SK-N-SH (cell line): ENCODE measurements around the gene SOBP. TPM values are rescaled to one million over a fixed set of nuclear protein-coding genes. Genes with fewer than 3 reads are reported as not detected.

Experiments used
- CTCF ChIA-PET: fragments of 300-600, 350-600 bp; formaldehyde crosslinking; extraction: SDS; loops from one replicate; lab custom pipeline; 2021; lab: Yijun Ruan, JAX
- POLR2A ChIA-PET: fragments of 350-600 bp; sonication (Branson Sonifier 250); formaldehyde crosslinking; extraction: SDS; loops from one replicate; lab custom pipeline; 2020; ENCODE audit warnings: antibody characterized with exemption, inconsistent platforms; lab: Yijun Ruan, JAX
- DNase-seq: peaks from one replicate; pipeline ENCODE4 v3.0.0; 2012
- H2AFZ ChIP-seq: fragments of 200-600 bp; sonication (generic); 2 replicates; pipeline ENCODE4 v1.8.1; 2016; ENCODE audit warnings: antibody characterized with exemption, mild to moderate bottlenecking, low read depth
- H3F3A ChIP-seq: fragments of 200-600 bp; sonication (generic); replicated peaks from 2 replicates; pipeline ENCODE3; 2016; ENCODE audit warnings: antibody characterized with exemption, mild to moderate bottlenecking; ENCODE audit not compliant: insufficient read depth
- H3K27ac ChIP-seq, 2 experiments: fragments of 200-500 bp in 1 of 2; fragments of 200-600 bp in 1 of 2; sonication (Bioruptor generic) in 1 of 2; sonication (generic), shearing (Covaris generic) in 1 of 2; 2 replicates each; pipeline versions ENCODE4 v1.5.1 to v1.6.1; 2014 to 2016; ENCODE audit warnings: low read depth in 2 of 2, inconsistent platforms in 1 of 2, low read length in 1 of 2, mild to moderate bottlenecking in 1 of 2, mixed read lengths in 1 of 2
- H3K27me3 ChIP-seq: fragments of 200-600 bp; sonication (generic), shearing (Covaris generic); 2 replicates; pipeline ENCODE4 v1.6.1; 2016; ENCODE audit warnings: mixed run types; ENCODE audit not compliant: insufficient read depth
- H3K36me3 ChIP-seq, 2 experiments: fragments of 200-500 bp in 1 of 2; fragments of 200-600 bp in 1 of 2; sonication (Bioruptor generic) in 1 of 2; sonication (generic) in 1 of 2; replicated peaks in 1 of 2; 2 replicates each; pipeline versions ENCODE3 to v1.5.1; 2014 to 2016; ENCODE audit warnings: low read length in 1 of 2, mild to moderate bottlenecking in 1 of 2; ENCODE audit not compliant: insufficient read depth in 2 of 2, control insufficient read depth in 1 of 2
- H3K4me1 ChIP-seq, 2 experiments: fragments of 200-500 bp in 1 of 2; fragments of 200-600 bp in 1 of 2; sonication (Bioruptor generic) in 1 of 2; sonication (generic), shearing (Covaris generic) in 1 of 2; 2 replicates each; pipeline versions ENCODE4 v1.5.1 to v1.6.1; 2014 to 2016; ENCODE audit warnings: low read depth in 1 of 2, low read length in 1 of 2, mixed run types in 1 of 2; ENCODE audit not compliant: insufficient read depth in 2 of 2, control insufficient read depth in 1 of 2
- H3K4me2 ChIP-seq: fragments of 200-600 bp; sonication (generic), shearing (Covaris generic); 2 replicates; pipeline ENCODE4 v1.6.1; 2017; ENCODE audit warnings: mixed run types
- H3K4me3 ChIP-seq, 2 experiments: fragments of 200-500 bp in 1 of 2; fragments of 200-600 bp in 1 of 2; sonication (Bioruptor generic) in 1 of 2; sonication (generic), shearing (Covaris generic) in 1 of 2; 2 replicates each; pipeline versions ENCODE4 v1.5.1 to v1.8.1; 2014 to 2016; ENCODE audit warnings: low read depth in 2 of 2, inconsistent platforms in 1 of 2, low read length in 1 of 2, mild to moderate bottlenecking in 1 of 2, mixed read lengths in 1 of 2, moderate library complexity in 1 of 2
- H3K79me2 ChIP-seq: fragments of 200-600 bp; sonication (generic); 2 replicates; pipeline ENCODE4 v1.8.1; 2017; ENCODE audit warnings: mild to moderate bottlenecking; ENCODE audit not compliant: insufficient read depth
- H3K9ac ChIP-seq: fragments of 200-600 bp; sonication (generic); 2 replicates; pipeline ENCODE4 v1.6.1; 2017; ENCODE audit warnings: mixed run types
- H3K9me2 ChIP-seq: fragments of 200-600 bp; sonication (generic); 2 replicates; pipeline ENCODE4 v1.6.1; 2017; ENCODE audit warnings: mixed run types
- H3K9me3 ChIP-seq: fragments of 200-600 bp; sonication (generic); 2 replicates; pipeline ENCODE4 v1.6.1; 2017; ENCODE audit warnings: mixed run types, mild to moderate bottlenecking, moderate library complexity
- H4K20me1 ChIP-seq: fragments of 200-600 bp; sonication (generic); 2 replicates; pipeline ENCODE4 v1.6.1; 2017; ENCODE audit warnings: mild to moderate bottlenecking, mixed run types; ENCODE audit not compliant: insufficient read depth
- ELF1 ChIP-seq: IDR thresholded peaks from 2 replicates; pipeline ENCODE4 v1.4.0; 2012
- FOSL2 ChIP-seq: IDR thresholded peaks from 2 replicates; pipeline ENCODE4 v1.4.0; 2012; ENCODE audit warnings: low read depth, mild to moderate bottlenecking, moderate library complexity, borderline replicate concordance
- JUND ChIP-seq: IDR thresholded peaks from 2 replicates; pipeline ENCODE4 v1.4.0; 2012
- NFIC ChIP-seq: IDR thresholded peaks from 2 replicates; pipeline ENCODE4 v1.4.0; 2012; ENCODE audit warnings: borderline replicate concordance
- NRF1 ChIP-seq: IDR thresholded peaks from 2 replicates; pipeline ENCODE4 v1.6.1; 2012; ENCODE audit warnings: low read depth, mild to moderate bottlenecking, low read length
- RFX5 ChIP-seq: IDR thresholded peaks from 2 replicates; pipeline ENCODE4 v1.6.1; 2012; ENCODE audit warnings: mild to moderate bottlenecking, improper control_type of control experiment, low read length
- SMC3 ChIP-seq: IDR thresholded peaks from 2 replicates; pipeline ENCODE4 v1.6.1; 2012; ENCODE audit warnings: low read depth, low read length, improper control_type of control experiment
- TAF1 ChIP-seq: IDR thresholded peaks from 2 replicates; pipeline ENCODE4 v1.6.1; 2012; ENCODE audit warnings: low read depth, mild to moderate bottlenecking, low read length, moderate library complexity, borderline replicate concordance
- YY1 ChIP-seq: IDR thresholded peaks from 2 replicates; pipeline ENCODE4 v1.4.0; 2012; ENCODE audit warnings: low read depth, mild to moderate bottlenecking
- WGBS: methylation state at CpG from one replicate; pipeline ENCODE4 v1.1.6; 2017; ENCODE audit warnings: low lambda C conversion rate; 5-methylcytosine and 5-hydroxymethylcytosine counted together
- polyA plus RNA-seq, 3 experiments: library from polyadenylated mRNA; depleted of rRNA; stranded (reverse); fragments of >200 nt; gene quantifications; 2 replicates each; pipeline ENCODE4 v1.2.3, GENCODE V29; 2012
- TF ChIP-seq, protein P1 (sequence below): IDR thresholded peaks from 2 replicates; pipeline ENCODE4 v1.4.0; 2012; ENCODE audit warnings: low read depth, borderline replicate concordance
- TF ChIP-seq, protein P2 (sequence below): fragments of 150-350 bp; IDR thresholded peaks from 2 replicates; pipeline ENCODE4 v1.6.1; 2017; ENCODE audit warnings: antibody characterized with exemption, low read length, low read depth, borderline replicate concordance
- TF ChIP-seq, protein P3 (sequence below): IDR thresholded peaks from 2 replicates; pipeline ENCODE4 v1.4.0; 2012; ENCODE audit warnings: low read depth, borderline replicate concordance
- TF ChIP-seq, protein P4 (sequence below): fragments of 200-600 bp; sonication (generic); IDR thresholded peaks from 2 replicates; pipeline ENCODE4 v1.6.1; 2017; ENCODE audit warnings: antibody characterized with exemption, mild to moderate bottlenecking, moderate library complexity

SOBP gene
- polyA plus RNA-seq, 1 of the 3 experiments (the other 2 are of a cell fraction), result 0.61 TPM

DNA sequence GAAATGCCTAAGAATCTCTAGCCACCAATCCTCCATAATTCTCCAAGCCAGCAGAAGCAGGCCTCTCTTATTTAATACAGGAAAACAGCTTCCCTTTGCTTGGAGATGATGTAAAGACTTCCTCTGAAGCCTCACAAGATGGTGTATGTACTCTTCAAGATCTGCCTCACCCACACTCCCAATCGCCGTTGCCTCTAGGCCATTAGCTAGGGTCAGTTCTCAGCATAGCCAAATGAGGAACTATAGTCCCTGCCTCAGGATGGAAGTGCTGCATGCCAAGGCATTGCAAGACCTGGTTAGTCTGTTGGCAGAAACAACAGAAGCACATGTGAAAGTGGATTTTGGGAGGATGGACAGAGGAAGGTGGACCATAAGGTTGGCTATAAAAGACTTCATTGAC lies 195.1 kb downstream of the SOBP start:
- H3K4me3 ChIP-seq, result no peak overlapping the region
- H3K27ac ChIP-seq, result no peak overlapping the region
- no peaks in the 10 kb centered on the region for H3K36me3 ChIP-seq
- ChIA-PET CTCF (interaction anchor here (1.0 to 4.5 kb wide), 3 partner anchors 9 to 501 kb away, joined by 3 to 34 read pairs (median 8); no protein-coding TSS in a partner anchor), POLR2A (no interaction called here)
- H3K9me3 ChIP-seq, result no peaks in the 10 kb centered on the region
- no peak overlapping the region for H3K4me2 ChIP-seq
- no peaks in the 10 kb centered on the region for H3F3A ChIP-seq
- DNase-seq, result no peak
- H3K79me2 ChIP-seq, result no peaks in the 10 kb centered on the region
- H4K20me1 ChIP-seq, result no peaks in the 10 kb centered on the region
- 42% methylated on average over 2 of the region's 2 CpGs for WGBS
- H2AFZ ChIP-seq, result no peak overlapping the region
- no peaks in the 10 kb centered on the region for H3K4me1 ChIP-seq
- TF ChIP-seq SMC3, result no peak
- TF ChIP-seq TAF1, result no peak
- TF ChIP-seq, protein P1, sequence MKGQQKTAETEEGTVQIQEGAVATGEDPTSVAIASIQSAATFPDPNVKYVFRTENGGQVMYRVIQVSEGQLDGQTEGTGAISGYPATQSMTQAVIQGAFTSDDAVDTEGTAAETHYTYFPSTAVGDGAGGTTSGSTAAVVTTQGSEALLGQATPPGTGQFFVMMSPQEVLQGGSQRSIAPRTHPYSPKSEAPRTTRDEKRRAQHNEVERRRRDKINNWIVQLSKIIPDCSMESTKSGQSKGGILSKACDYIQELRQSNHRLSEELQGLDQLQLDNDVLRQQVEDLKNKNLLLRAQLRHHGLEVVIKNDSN, result no peak
- TF ChIP-seq FOSL2, result no peak
- no peaks in the 10 kb centered on the region for H3K9me2 ChIP-seq
- H3K27me3 ChIP-seq, result no peaks in the 10 kb centered on the region
- H3K9ac ChIP-seq, result no peak overlapping the region

DNA sequence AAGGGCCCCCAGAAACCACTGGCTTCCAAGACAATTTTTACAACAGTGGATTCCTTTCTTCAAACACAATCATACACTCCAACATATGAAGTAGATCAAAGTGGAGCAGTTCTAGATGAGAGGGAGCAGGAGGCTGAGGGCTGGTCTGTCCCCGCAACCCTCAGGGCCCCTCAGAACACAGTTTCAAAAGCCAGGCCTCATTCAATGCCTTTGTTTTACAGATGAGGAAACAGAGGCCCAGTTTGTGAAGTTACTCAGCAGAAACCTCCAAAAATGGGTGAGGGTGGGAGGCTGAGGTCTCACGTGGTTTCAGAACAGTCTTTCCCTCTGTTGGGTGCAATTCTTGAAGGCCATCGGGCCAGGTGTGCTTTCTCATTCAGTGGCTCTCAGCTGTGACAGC lies 199.3 kb downstream of the SOBP start:
- Histone ChIP-seq H3K9ac (no peak overlapping the region), H3K4me3 (no peak overlapping the region), H3K36me3 (no peaks in the 10 kb centered on the region), H3K27me3 (no peaks in the 10 kb centered on the region), H3K9me2 (no peaks in the 10 kb centered on the region), H3F3A (no peaks in the 10 kb centered on the region), H3K79me2 (no peaks in the 10 kb centered on the region), H3K4me2 (no peak overlapping the region), H4K20me1 (no peaks in the 10 kb centered on the region), H3K27ac (no peak overlapping the region), H2AFZ (no peak overlapping the region), H3K4me1 (no peaks in the 10 kb centered on the region), H3K9me3 (no peaks in the 10 kb centered on the region)
- ChIA-PET POLR2A (no interaction called here), CTCF (interaction anchor here (1.5 to 3.7 kb wide), 2 partner anchors 159 to 178 kb away, joined by 5 to 14 read pairs; no protein-coding TSS in a partner anchor)
- TF ChIP-seq RFX5 (no peak), YY1 (no peak), ELF1 (no peak), JUND (no peak), NFIC (no peak)
- TF ChIP-seq, protein P2, sequence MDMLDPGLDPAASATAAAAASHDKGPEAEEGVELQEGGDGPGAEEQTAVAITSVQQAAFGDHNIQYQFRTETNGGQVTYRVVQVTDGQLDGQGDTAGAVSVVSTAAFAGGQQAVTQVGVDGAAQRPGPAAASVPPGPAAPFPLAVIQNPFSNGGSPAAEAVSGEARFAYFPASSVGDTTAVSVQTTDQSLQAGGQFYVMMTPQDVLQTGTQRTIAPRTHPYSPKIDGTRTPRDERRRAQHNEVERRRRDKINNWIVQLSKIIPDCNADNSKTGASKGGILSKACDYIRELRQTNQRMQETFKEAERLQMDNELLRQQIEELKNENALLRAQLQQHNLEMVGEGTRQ, result no peak
- WGBS, result 14% methylated on average over 1 of the region's 3 CpGs
- DNase-seq, result no peak

DNA sequence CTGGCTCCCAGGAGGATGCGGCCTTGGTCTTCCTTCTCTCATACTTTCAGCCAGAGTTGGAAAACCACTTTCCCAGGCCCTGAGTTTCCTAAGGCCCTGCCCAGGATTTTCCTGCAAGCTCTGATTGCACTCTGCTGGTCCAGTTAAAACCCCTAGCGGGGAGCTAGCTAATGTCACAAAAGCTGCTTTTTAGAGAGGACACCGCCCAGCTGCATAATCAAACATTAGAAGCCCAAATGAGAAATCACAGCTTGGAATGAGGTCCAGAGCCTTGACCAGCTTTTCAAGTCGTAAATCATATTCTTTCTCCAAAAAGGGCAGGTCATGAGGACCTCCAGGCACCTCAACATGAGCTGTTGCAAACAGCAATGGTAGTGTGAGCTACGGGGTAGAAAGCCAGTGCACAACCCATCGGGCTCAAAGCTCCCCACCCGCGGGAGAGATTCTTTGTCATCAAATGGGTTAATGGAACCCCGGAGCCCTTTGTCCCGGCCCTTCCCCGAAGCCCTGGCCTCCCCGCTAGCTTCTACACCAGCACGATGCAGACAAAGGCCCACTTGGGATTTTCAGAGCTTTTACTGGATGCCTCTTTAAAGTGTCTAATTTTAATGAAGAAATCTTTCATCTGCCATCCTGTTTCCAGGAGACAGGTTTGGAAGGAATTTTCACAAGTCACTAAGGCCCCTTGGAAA lies 200.2 kb downstream of the SOBP start:
- Histone ChIP-seq H3K9ac (no peak overlapping the region), H3K27me3 (no peaks in the 10 kb centered on the region), H3K27ac (no peak overlapping the region), H3K9me3 (no peaks in the 10 kb centered on the region), H3K4me3 (no peak overlapping the region), H4K20me1 (no peaks in the 10 kb centered on the region), H3K79me2 (no peaks in the 10 kb centered on the region), H3K9me2 (no peaks in the 10 kb centered on the region), H3F3A (no peaks in the 10 kb centered on the region), H3K36me3 (no peaks in the 10 kb centered on the region), H2AFZ (no peak overlapping the region), H3K4me1 (no peaks in the 10 kb centered on the region), H3K4me2 (no peak overlapping the region)
- WGBS, result 76% methylated on average over 13 of the region's 13 CpGs
- CTCF ChIA-PET, result interaction anchor here (0.6 to 5.8 kb wide), 6 partner anchors 10 to 177 kb away, joined by 3 to 36 read pairs (median 4); no protein-coding TSS in a partner anchor
- POLR2A ChIA-PET, result no interaction called here
- DNase-seq, result no peak
- TF ChIP-seq RFX5, result no peak
- TF ChIP-seq, protein P3, sequence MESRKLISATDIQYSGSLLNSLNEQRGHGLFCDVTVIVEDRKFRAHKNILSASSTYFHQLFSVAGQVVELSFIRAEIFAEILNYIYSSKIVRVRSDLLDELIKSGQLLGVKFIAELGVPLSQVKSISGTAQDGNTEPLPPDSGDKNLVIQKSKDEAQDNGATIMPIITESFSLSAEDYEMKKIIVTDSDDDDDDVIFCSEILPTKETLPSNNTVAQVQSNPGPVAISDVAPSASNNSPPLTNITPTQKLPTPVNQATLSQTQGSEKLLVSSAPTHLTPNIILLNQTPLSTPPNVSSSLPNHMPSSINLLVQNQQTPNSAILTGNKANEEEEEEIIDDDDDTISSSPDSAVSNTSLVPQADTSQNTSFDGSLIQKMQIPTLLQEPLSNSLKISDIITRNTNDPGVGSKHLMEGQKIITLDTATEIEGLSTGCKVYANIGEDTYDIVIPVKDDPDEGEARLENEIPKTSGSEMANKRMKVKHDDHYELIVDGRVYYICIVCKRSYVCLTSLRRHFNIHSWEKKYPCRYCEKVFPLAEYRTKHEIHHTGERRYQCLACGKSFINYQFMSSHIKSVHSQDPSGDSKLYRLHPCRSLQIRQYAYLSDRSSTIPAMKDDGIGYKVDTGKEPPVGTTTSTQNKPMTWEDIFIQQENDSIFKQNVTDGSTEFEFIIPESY, result no peak
- TF ChIP-seq, protein P1, result no peak
- TF ChIP-seq, protein P4, sequence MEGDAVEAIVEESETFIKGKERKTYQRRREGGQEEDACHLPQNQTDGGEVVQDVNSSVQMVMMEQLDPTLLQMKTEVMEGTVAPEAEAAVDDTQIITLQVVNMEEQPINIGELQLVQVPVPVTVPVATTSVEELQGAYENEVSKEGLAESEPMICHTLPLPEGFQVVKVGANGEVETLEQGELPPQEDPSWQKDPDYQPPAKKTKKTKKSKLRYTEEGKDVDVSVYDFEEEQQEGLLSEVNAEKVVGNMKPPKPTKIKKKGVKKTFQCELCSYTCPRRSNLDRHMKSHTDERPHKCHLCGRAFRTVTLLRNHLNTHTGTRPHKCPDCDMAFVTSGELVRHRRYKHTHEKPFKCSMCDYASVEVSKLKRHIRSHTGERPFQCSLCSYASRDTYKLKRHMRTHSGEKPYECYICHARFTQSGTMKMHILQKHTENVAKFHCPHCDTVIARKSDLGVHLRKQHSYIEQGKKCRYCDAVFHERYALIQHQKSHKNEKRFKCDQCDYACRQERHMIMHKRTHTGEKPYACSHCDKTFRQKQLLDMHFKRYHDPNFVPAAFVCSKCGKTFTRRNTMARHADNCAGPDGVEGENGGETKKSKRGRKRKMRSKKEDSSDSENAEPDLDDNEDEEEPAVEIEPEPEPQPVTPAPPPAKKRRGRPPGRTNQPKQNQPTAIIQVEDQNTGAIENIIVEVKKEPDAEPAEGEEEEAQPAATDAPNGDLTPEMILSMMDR, result no peak
- no peak for TF ChIP-seq NRF1
- TF ChIP-seq, protein P2, result no peak
